ENCODE results near the gene CALR3.

DNA sequence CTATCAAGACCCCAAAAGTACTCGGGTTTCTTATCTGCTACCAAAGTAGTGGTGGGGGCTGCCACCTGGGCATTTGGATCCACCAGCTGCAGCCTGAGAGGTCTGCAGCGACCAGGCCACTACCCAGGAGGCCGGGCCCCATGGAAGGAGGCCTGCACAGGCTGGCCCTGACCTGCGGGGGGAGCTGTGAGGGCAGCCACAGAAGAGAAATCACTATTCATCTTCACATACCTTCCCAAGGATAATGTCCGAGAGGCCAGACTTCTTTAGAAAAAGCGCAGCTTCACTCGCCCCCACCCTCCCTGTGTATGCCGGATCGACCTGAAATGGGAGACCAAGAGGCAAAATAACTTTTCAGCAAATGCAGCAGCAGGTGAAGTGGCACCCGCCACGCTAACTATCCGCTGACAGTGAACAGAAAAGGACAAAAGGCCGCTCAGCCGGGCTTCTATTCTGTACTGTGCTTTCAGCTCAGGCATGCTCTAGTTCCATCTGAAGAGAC is 54.3 kb downstream of the CALR3 start:
- TF ChIP-seq, protein P1, sequence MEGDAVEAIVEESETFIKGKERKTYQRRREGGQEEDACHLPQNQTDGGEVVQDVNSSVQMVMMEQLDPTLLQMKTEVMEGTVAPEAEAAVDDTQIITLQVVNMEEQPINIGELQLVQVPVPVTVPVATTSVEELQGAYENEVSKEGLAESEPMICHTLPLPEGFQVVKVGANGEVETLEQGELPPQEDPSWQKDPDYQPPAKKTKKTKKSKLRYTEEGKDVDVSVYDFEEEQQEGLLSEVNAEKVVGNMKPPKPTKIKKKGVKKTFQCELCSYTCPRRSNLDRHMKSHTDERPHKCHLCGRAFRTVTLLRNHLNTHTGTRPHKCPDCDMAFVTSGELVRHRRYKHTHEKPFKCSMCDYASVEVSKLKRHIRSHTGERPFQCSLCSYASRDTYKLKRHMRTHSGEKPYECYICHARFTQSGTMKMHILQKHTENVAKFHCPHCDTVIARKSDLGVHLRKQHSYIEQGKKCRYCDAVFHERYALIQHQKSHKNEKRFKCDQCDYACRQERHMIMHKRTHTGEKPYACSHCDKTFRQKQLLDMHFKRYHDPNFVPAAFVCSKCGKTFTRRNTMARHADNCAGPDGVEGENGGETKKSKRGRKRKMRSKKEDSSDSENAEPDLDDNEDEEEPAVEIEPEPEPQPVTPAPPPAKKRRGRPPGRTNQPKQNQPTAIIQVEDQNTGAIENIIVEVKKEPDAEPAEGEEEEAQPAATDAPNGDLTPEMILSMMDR (IDR thresholded peaks at IDR 0.05 in 2 of 3, conservative IDR thresholded peaks at IDR 0.05 in 1 of 3; ENCODE audit: control insufficient read depth in 2 of 3, extremely low read depth in 1 of 3, insufficient read depth in 1 of 3, low read depth in 3 of 3, low read length in 3 of 3), result peak; percentile 29 to 47 (median 45); a peak in 5 of 6 replicates
- no peak for TF ChIP-seq BHLHE40 (IDR thresholded peaks at IDR 0.05; ENCODE audit: borderline replicate concordance in 1 of 2, low read depth in 2 of 2, low read length in 1 of 2)
- TF ChIP-seq, protein P2, sequence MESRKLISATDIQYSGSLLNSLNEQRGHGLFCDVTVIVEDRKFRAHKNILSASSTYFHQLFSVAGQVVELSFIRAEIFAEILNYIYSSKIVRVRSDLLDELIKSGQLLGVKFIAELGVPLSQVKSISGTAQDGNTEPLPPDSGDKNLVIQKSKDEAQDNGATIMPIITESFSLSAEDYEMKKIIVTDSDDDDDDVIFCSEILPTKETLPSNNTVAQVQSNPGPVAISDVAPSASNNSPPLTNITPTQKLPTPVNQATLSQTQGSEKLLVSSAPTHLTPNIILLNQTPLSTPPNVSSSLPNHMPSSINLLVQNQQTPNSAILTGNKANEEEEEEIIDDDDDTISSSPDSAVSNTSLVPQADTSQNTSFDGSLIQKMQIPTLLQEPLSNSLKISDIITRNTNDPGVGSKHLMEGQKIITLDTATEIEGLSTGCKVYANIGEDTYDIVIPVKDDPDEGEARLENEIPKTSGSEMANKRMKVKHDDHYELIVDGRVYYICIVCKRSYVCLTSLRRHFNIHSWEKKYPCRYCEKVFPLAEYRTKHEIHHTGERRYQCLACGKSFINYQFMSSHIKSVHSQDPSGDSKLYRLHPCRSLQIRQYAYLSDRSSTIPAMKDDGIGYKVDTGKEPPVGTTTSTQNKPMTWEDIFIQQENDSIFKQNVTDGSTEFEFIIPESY (IDR thresholded peaks at IDR 0.05), result no peak
- TF ChIP-seq, protein P3, sequence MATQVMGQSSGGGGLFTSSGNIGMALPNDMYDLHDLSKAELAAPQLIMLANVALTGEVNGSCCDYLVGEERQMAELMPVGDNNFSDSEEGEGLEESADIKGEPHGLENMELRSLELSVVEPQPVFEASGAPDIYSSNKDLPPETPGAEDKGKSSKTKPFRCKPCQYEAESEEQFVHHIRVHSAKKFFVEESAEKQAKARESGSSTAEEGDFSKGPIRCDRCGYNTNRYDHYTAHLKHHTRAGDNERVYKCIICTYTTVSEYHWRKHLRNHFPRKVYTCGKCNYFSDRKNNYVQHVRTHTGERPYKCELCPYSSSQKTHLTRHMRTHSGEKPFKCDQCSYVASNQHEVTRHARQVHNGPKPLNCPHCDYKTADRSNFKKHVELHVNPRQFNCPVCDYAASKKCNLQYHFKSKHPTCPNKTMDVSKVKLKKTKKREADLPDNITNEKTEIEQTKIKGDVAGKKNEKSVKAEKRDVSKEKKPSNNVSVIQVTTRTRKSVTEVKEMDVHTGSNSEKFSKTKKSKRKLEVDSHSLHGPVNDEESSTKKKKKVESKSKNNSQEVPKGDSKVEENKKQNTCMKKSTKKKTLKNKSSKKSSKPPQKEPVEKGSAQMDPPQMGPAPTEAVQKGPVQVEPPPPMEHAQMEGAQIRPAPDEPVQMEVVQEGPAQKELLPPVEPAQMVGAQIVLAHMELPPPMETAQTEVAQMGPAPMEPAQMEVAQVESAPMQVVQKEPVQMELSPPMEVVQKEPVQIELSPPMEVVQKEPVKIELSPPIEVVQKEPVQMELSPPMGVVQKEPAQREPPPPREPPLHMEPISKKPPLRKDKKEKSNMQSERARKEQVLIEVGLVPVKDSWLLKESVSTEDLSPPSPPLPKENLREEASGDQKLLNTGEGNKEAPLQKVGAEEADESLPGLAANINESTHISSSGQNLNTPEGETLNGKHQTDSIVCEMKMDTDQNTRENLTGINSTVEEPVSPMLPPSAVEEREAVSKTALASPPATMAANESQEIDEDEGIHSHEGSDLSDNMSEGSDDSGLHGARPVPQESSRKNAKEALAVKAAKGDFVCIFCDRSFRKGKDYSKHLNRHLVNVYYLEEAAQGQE (IDR thresholded peaks at IDR 0.05; ENCODE audit: low read depth, low read length), result no peak
- TF ChIP-seq RFX5 (IDR thresholded peaks at IDR 0.05; ENCODE audit: low read depth, low read length), result no peak
- TF ChIP-seq POLR2AphosphoS5 (IDR thresholded peaks at IDR 0.05; ENCODE audit: low read length), result no peak

All from GM12878 (cell line).